MM.1S (cell line): ENCODE results near the gene SUPT3H.

Source experiments
- DNase-seq: peaks from one replicate; pipeline ENCODE4 v3.0.0-alpha.2; 2015
- H2AFZ ChIP-seq: fragments of 300-600 bp; sonication (generic); 2 replicates; pipeline ENCODE4 v1.6.0; 2016; ENCODE audit warnings: antibody characterized with exemption, low read length
- H3F3A ChIP-seq: fragments of 300-600 bp; sonication (generic); 2 replicates; pipeline ENCODE4 v1.6.1; 2016; ENCODE audit warnings: mild to moderate bottlenecking, antibody characterized with exemption, low read length, moderate library complexity, mixed read lengths; ENCODE audit not compliant: insufficient read depth
- H3K27ac ChIP-seq: fragments of 300-600 bp; sonication (generic); 2 replicates; pipeline ENCODE4 v1.5.1; 2016; ENCODE audit warnings: mild to moderate bottlenecking, low read length
- H3K27me3 ChIP-seq: fragments of 300-600 bp; sonication (generic); replicated peaks from 2 replicates; pipeline ENCODE4 v1.6.0; 2016; ENCODE audit warnings: low read length; ENCODE audit not compliant: insufficient read depth
- H3K36me3 ChIP-seq: fragments of 300-600 bp; sonication (generic); replicated peaks from 2 replicates; pipeline ENCODE4 v1.6.1; 2016; ENCODE audit warnings: mild to moderate bottlenecking, low read length, mixed read lengths; ENCODE audit not compliant: insufficient read depth
- H3K4me1 ChIP-seq: fragments of 300-600 bp; sonication (generic); 2 replicates; pipeline ENCODE4 v1.6.1; 2016; ENCODE audit warnings: low read length, mixed read lengths
- H3K4me2 ChIP-seq: fragments of 300-600 bp; sonication (generic); 2 replicates; pipeline ENCODE4 v1.6.0; 2016; ENCODE audit warnings: low read depth, low read length
- H3K4me3 ChIP-seq: fragments of 300-600 bp; sonication (generic); 2 replicates; pipeline ENCODE4 v1.5.1; 2016; ENCODE audit warnings: low read length, mixed read lengths
- H3K79me2 ChIP-seq: fragments of 300-600 bp; sonication (generic); 2 replicates; pipeline ENCODE4 v1.6.1; 2016; ENCODE audit warnings: mixed run types, low read length, mixed read lengths
- H3K9ac ChIP-seq: fragments of 300-600 bp; sonication (generic); 2 replicates; pipeline ENCODE4 v1.6.1; 2016; ENCODE audit warnings: low read length, mixed read lengths
- H3K9me2 ChIP-seq: fragments of 300-600 bp; sonication (generic); replicated peaks from 2 replicates; pipeline ENCODE4 v1.6.1; 2016; ENCODE audit warnings: mild to moderate bottlenecking, low read length, mixed read lengths; ENCODE audit not compliant: insufficient read depth
- H3K9me3 ChIP-seq: fragments of 300-600 bp; sonication (generic); replicated peaks from 2 replicates; pipeline ENCODE4 v1.6.1; 2016; ENCODE audit warnings: mild to moderate bottlenecking, low read length, mixed read lengths; ENCODE audit not compliant: insufficient read depth
- H4K20me1 ChIP-seq: fragments of 300-600 bp; sonication (generic); 2 replicates; pipeline ENCODE4 v1.6.1; 2016; ENCODE audit warnings: mild to moderate bottlenecking, low read length, moderate library complexity, mixed read lengths; ENCODE audit not compliant: insufficient read depth
- EZH2 ChIP-seq: fragments of 300-600 bp; sonication (generic); optimal IDR thresholded peaks from 2 replicates; pipeline ENCODE3; 2017; ENCODE audit warnings: low read depth, mild to moderate bottlenecking, antibody characterized with exemption, low read length, mixed read lengths
- EZH2phosphoT487 ChIP-seq: fragments of 300-600 bp; sonication (generic); IDR thresholded peaks from 2 replicates; pipeline ENCODE4 v1.6.1; 2018; ENCODE audit warnings: antibody characterized with exemption, low read length
- TF ChIP-seq, protein P1 (sequence below): fragments of 300-600 bp; sonication (generic); IDR thresholded peaks from 2 replicates; pipeline ENCODE4 v1.5.1; 2016; ENCODE audit warnings: antibody characterized with exemption, low read length, mixed read lengths

Gene SUPT3H

GRCh38 chr6:44859901-44860410 lies 517.8 kb downstream of the SUPT3H start:
- DNase-seq = no peak
- no peaks in the 10 kb centered on the region for H3F3A ChIP-seq

DNA sequence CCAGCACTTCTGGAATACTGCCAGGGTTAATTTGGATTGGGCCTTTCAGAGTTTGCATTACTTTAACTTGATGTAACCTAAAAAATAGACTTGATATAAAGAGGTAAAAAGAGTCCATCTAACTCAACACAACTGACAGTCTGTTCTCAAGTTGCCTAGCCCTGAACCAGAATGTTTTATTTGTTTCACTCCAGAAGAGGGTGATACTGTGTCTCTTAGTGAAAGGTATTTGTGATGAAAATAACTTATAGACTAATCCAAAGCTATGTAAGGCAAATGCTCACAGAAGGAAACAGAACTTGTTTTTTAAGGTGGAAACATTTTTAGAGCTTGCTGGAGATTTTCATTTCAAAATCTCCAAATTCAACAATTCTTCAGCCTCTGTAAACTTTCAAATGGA lies 518.7 kb downstream of the SUPT3H start:
- H3K4me3 ChIP-seq = no peak overlapping the region
- no peaks in the 10 kb centered on the region for H3K9me2 ChIP-seq
- H3K27ac ChIP-seq = no peak overlapping the region
- no peak overlapping the region for H3K9ac ChIP-seq
- DNase-seq = no peak
- H3K9me3 ChIP-seq = no peaks in the 10 kb centered on the region
- TF ChIP-seq, protein P1, sequence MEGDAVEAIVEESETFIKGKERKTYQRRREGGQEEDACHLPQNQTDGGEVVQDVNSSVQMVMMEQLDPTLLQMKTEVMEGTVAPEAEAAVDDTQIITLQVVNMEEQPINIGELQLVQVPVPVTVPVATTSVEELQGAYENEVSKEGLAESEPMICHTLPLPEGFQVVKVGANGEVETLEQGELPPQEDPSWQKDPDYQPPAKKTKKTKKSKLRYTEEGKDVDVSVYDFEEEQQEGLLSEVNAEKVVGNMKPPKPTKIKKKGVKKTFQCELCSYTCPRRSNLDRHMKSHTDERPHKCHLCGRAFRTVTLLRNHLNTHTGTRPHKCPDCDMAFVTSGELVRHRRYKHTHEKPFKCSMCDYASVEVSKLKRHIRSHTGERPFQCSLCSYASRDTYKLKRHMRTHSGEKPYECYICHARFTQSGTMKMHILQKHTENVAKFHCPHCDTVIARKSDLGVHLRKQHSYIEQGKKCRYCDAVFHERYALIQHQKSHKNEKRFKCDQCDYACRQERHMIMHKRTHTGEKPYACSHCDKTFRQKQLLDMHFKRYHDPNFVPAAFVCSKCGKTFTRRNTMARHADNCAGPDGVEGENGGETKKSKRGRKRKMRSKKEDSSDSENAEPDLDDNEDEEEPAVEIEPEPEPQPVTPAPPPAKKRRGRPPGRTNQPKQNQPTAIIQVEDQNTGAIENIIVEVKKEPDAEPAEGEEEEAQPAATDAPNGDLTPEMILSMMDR = no peak
- TF ChIP-seq EZH2phosphoT487 (no peak), EZH2 (no peak)
- H3K4me1 ChIP-seq = no peaks in the 10 kb centered on the region
- no peaks in the 10 kb centered on the region for H3K27me3 ChIP-seq
- H3K79me2 ChIP-seq = no peaks in the 10 kb centered on the region
- no peaks in the 10 kb centered on the region for H3K36me3 ChIP-seq
- H3F3A ChIP-seq = no peaks in the 10 kb centered on the region
- no peak overlapping the region for H3K4me2 ChIP-seq
- no peaks in the 10 kb centered on the region for H4K20me1 ChIP-seq
- no peak overlapping the region for H2AFZ ChIP-seq

More at GRCh38 chr6:44859901-44860410, 517.8 kb downstream of the SUPT3H start:
- Histone ChIP-seq H3K27me3 (no peaks in the 10 kb centered on the region), H3K9me3 (no peaks in the 10 kb centered on the region), H3K36me3 (no peaks in the 10 kb centered on the region), H3K4me2 (no peak overlapping the region), H2AFZ (no peak overlapping the region), H3K4me1 (no peaks in the 10 kb centered on the region), H3K9ac (no peak overlapping the region), H4K20me1 (no peaks in the 10 kb centered on the region), H3K27ac (no peak overlapping the region), H3K4me3 (no peak overlapping the region), H3K79me2 (no peaks in the 10 kb centered on the region), H3K9me2 (no peaks in the 10 kb centered on the region)
- TF ChIP-seq EZH2phosphoT487 (no peak), EZH2 (no peak)
- TF ChIP-seq, protein P1 = no peak

DNA sequence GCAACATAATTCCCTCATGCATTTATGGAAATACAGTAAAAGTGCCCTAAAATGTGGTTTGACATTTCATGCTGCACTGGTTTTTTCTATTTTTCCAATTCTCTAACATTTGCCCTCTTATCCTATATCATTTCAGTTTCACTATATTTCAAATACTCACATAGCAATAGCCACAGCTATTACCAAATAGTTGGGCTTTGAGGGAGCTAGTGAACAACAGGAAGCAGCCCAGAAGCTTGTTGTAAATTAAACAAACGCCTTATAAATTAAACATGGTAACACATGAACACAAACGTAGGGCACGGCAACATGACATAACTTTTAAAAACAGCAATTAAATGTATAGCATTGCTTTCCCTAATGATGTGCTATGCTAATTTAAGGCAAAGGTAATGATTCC lies 521.3 kb downstream of the SUPT3H start:
- no peak overlapping the region for H3K4me3 ChIP-seq
- H3K4me1 ChIP-seq = no peaks in the 10 kb centered on the region
- no peak for TF ChIP-seq EZH2
- H3K9ac ChIP-seq = no peak overlapping the region
- no peak overlapping the region for H3K4me2 ChIP-seq
- no peaks in the 10 kb centered on the region for H3K79me2 ChIP-seq
- no peak overlapping the region for H3K27ac ChIP-seq
- no peaks in the 10 kb centered on the region for H3K9me2 ChIP-seq
- H3K27me3 ChIP-seq = no peaks in the 10 kb centered on the region
- H4K20me1 ChIP-seq = no peaks in the 10 kb centered on the region
- DNase-seq = no peak
- no peaks in the 10 kb centered on the region for H3K36me3 ChIP-seq
- H3F3A ChIP-seq = no peaks in the 10 kb centered on the region
- no peak overlapping the region for H2AFZ ChIP-seq
- H3K9me3 ChIP-seq = no peaks in the 10 kb centered on the region

DNA sequence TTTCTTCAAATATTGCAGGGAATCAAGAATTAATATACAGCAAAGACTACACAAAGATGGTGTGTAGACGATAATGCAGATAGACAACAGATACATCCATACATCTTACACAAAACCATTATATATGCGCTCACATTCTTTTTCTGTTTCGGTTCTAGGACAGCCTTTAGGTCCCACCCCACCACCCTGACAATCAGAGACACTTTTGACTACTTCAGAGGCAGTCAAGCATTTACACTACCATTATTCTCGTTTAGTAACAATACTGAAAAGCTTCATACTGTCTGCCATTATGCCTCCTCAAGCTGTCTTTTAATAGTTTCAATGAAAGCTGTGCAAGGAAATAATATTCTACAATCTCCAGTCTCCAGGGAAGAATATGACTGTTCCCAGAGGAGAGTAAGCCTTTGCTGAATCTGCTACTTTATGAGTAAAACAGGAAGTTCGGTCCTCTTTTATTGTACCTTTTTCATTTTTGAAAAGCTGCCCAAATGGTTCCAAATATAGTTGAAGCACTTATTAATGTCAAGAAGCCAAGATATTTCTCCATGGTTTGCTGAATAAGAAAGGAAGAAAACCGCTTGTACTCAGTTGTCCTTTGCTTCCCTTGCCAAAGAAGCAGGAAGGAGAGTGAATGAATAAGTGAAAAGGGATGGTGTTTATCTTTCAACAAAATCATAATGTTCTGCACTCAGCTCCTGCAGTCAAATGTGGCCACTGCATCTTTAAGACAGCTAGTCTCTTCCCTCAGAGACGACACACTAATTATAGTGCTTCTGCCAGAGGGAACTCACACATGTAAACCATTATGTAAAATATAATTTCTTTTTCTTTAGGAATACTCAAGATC lies 521.9 kb downstream of the SUPT3H start:
- no peak overlapping the region for H3K4me2 ChIP-seq
- no peak overlapping the region for H3K27ac ChIP-seq

More for the DNA sequence above, 521.9 kb downstream of the SUPT3H start:
- H3K79me2 ChIP-seq = no peaks in the 10 kb centered on the region
- H3K9me2 ChIP-seq = no peaks in the 10 kb centered on the region
- no peaks in the 10 kb centered on the region for H4K20me1 ChIP-seq
- H3K4me1 ChIP-seq = no peaks in the 10 kb centered on the region
- H3K9ac ChIP-seq = no peak overlapping the region
- no peaks in the 10 kb centered on the region for H3K27me3 ChIP-seq
- DNase-seq = no peak
- no peak overlapping the region for H2AFZ ChIP-seq
- no peaks in the 10 kb centered on the region for H3K9me3 ChIP-seq
- no peaks in the 10 kb centered on the region for H3F3A ChIP-seq
- no peak for TF ChIP-seq EZH2phosphoT487
- TF ChIP-seq EZH2 = no peak
- TF ChIP-seq, protein P1 = no peak
- no peak overlapping the region for H3K4me3 ChIP-seq
- no peaks in the 10 kb centered on the region for H3K36me3 ChIP-seq
